Right ventricle myocardium superior (tissue), 1 donor: ENCODE results near the gene C6orf15. TPM values are rescaled to one million over a fixed set of nuclear protein-coding genes. Genes with fewer than 3 reads are reported as not detected.

Source experiments
- ATAC-seq: fragments of 200-7000 bp; cut with Tn5 transposase; one replicate; pipeline ENCODE4 v1.9.1; 2020; ENCODE audit warnings: mild to moderate bottlenecking; ENCODE audit not compliant: poor library complexity
- DNase-seq: peaks from one replicate; pipeline ENCODE4 v3.0.0-alpha.2; 2020
- intact Hi-C: fragments of 100-400 bp; cut with DNase I; formaldehyde crosslinking; loops from one replicate; pipeline ENCODE4 v1.11.2; 2022
- total RNA-seq: library from RNA; stranded (reverse); fragmentation: NEBNext Ultra II Directional; extraction: Animal tissue kit (Norgen Biotek cat#: 25700); gene quantifications from one replicate; pipeline ENCODE4 v1.2.1, GENCODE V29; 2021
- donor health status: DM: no; HTN: yes; CAD: no; lungs with severe emphysema.

The C6orf15 gene
- total RNA-seq, 1 donor from 2014 or later: not detected

GRCh38 chr6:31114970-31115849, 2.8 kb upstream of the C6orf15 start:
- no peak for DNase-seq
- ATAC-seq: peak; percentile 47
- intact Hi-C loops: no loop called here

- intact Hi-C loops: no loop called here
- DNase-seq: peak; percentile 91
- ATAC-seq: peak; percentile 95
Observed at GRCh38 chr6:31114541-31114878, 2.1 kb upstream of the C6orf15 start, which contains the start of gene PSORS1C1. Gene PSORS1C1 (plus strand): TSS chr6:31114800. CDS start chr6:31129633, 14,833 bp downstream.

GRCh38 chr6:31113861-31114540, 1.6 kb upstream of the C6orf15 start:
- ATAC-seq (peak; percentile 7), DNase-seq (no peak)
- intact Hi-C loops: no loop called here

GRCh38 chr6:31111712-31112111, 663 bp downstream of the C6orf15 start:
- DNase-seq (no peak), ATAC-seq (no peak)
- intact Hi-C loops: no loop called here

- intact Hi-C loops: no loop called here
- DNase-seq (no peak), ATAC-seq (no peak)
Observed at GRCh38 chr6:31110825-31111582, 1.4 kb downstream of the C6orf15 start.

GRCh38 chr6:31107052-31107451, 5.3 kb downstream of the C6orf15 start:
- intact Hi-C loops: no loop called here
- no peak for ATAC-seq
- no peak for DNase-seq

- no peak for ATAC-seq
- DNase-seq: no peak
- intact Hi-C loops: no loop called here
Observed at GRCh38 chr6:31103136-31103535, 9.2 kb downstream of the C6orf15 start.

GRCh38 chr6:31098449-31098938, 13.9 kb downstream of the C6orf15 start:
- DNase-seq (no peak), ATAC-seq (no peak)
- intact Hi-C loops: no loop called here

GRCh38 chr6:31096656-31097055, 15.7 kb downstream of the C6orf15 start:
- ATAC-seq: no peak
- no peak for DNase-seq
- intact Hi-C loops: no loop called here

GRCh38 chr6:31096215-31096614, 16.2 kb downstream of the C6orf15 start:
- no peak for ATAC-seq
- no peak for DNase-seq
- intact Hi-C loops: no loop called here

- intact Hi-C loops: no loop called here
- ATAC-seq: no peak
Observed at GRCh38 chr6:31094389-31094881, 17.9 kb downstream of the C6orf15 start.

GRCh38 chr6:31092769-31093505, 19.4 kb downstream of the C6orf15 start:
- intact Hi-C loops: no loop called here
- DNase-seq (no peak), ATAC-seq (no peak)

More at GRCh38 chr6:31094389-31094881, 17.9 kb downstream of the C6orf15 start:
- DNase-seq: no peak

GRCh38 chr6:31092238-31092637, 20.1 kb downstream of the C6orf15 start:
- intact Hi-C loops: no loop called here
- no peak for ATAC-seq
- DNase-seq: no peak

- DNase-seq: no peak
- no peak for ATAC-seq
- intact Hi-C loops: no loop called here
Observed at GRCh38 chr6:31091680-31092079, 20.7 kb downstream of the C6orf15 start.

- ATAC-seq: no peak
- intact Hi-C loops: no loop called here
- DNase-seq: no peak
Observed at GRCh38 chr6:31090973-31091364, 21.4 kb downstream of the C6orf15 start.

GRCh38 chr6:31090275-31090972, 22.0 kb downstream of the C6orf15 start:
- DNase-seq (no peak), ATAC-seq (no peak)
- intact Hi-C loops: no loop called here

- intact Hi-C loops: loop anchor here (10.0 kb wide), 1 partner anchor 343 kb away; the partner anchor contains the start of genes FLOT1 and IER3
- peak; percentile 90 for DNase-seq
- ATAC-seq: peak; percentile 98
Observed at GRCh38 chr6:31087494-31088089, 24.8 kb downstream of the C6orf15 start.
